CD4-positive, alpha-beta T cell treated with Interleukin-15 for 4 hours (primary cell): ENCODE data around the gene TRMT2A.

ENCODE experiments used
- DNase-seq: peaks from one replicate; pipeline ENCODE4 v3.0.0-alpha.2; 2020; ENCODE audit warnings: low spot score

The TRMT2A gene

GRCh38 chr22:20063271-20064139 lies 53.5 kb downstream of the TRMT2A start:
- DNase-seq: no peak

- no peak for DNase-seq
Observed at GRCh38 chr22:20062766-20063083, 54.3 kb downstream of the TRMT2A start.

- DNase-seq: no peak
Observed at GRCh38 chr22:20062043-20062765, 54.8 kb downstream of the TRMT2A start.
